B cell (primary cell): ENCODE data around the gene FTO. TPM values are rescaled to one million over a fixed set of nuclear protein-coding genes. Genes with fewer than 3 reads are reported as not detected.

ENCODE experiments used
- ATAC-seq: fragments of 200-7000 bp; cut with Tn5 transposase; one replicate; pipeline ENCODE4 v1.10.0; 2021; ENCODE audit warnings: low read depth, mild to moderate bottlenecking, moderate number of reproducible peaks, moderate library complexity
- CTCF ChIA-PET: fragments of 350-600 bp; sonication (Branson Sonifier 250); formaldehyde crosslinking; loops from one replicate; lab custom pipeline; 2021; ENCODE audit warnings: antibody characterized with exemption, inconsistent platforms; lab: Charles Lee
- POLR2A ChIA-PET: fragments of 350-600 bp; sonication (Branson Sonifier 250); formaldehyde crosslinking; loops from one replicate; lab custom pipeline; 2021; ENCODE audit warnings: antibody characterized with exemption; lab: Charles Lee
- DNase-seq: peaks from one replicate; pipeline ENCODE4 v3.0.0; 2013
- H2AFZ ChIP-seq: 2 replicates; pipeline ENCODE4 v1.6.1; 2012; ENCODE audit warnings: mild to moderate bottlenecking, low read depth, low read length; ENCODE audit not compliant: insufficient read depth, poor library complexity, severe bottlenecking
- H3K27ac ChIP-seq, 2 donors: 1 replicate in 1 of 2; 2 replicates in 1 of 2; pipeline ENCODE4 v1.5.1; 2012 to 2013; ENCODE audit warnings: low read length in 2 of 2, mild to moderate bottlenecking in 2 of 2, moderate library complexity in 1 of 2
- H3K27me3 ChIP-seq, 4 experiments: fragments of 200-600 bp in 1 of 4; sonication (generic) in 1 of 4; replicated peaks in 1 of 4; 1 replicate in 2 of 4; 2 replicates in 2 of 4; pipeline versions ENCODE4 v1.6.1 to v1.7.0; 2013 to 2016; ENCODE audit warnings: low read length in 3 of 4, mild to moderate bottlenecking in 2 of 4, mixed read lengths in 1 of 4, moderate library complexity in 1 of 4; ENCODE audit not compliant: insufficient read depth in 4 of 4, control insufficient read depth in 3 of 4; ENCODE audit errors: control extremely low read depth in 1 of 4
- H3K36me3 ChIP-seq, 2 experiments: replicated peaks in 1 of 2; 1 replicate in 1 of 2; 2 replicates in 1 of 2; pipeline versions ENCODE4 v1.6.1 to v1.7.1; 2013; ENCODE audit warnings: low read length in 1 of 2; ENCODE audit not compliant: insufficient read depth in 2 of 2, control insufficient read depth in 1 of 2; ENCODE audit errors: control extremely low read depth in 1 of 2, extremely low read depth in 1 of 2
- H3K4me1 ChIP-seq, 2 donors: fragments of 200-600 bp in 1 of 2; sonication (generic) in 1 of 2; 1 replicate in 1 of 2; 2 replicates in 1 of 2; pipeline versions ENCODE4 v1.5.1 to v1.6.1; 2013 to 2017; ENCODE audit warnings: low read length in 2 of 2; ENCODE audit not compliant: control insufficient read depth in 2 of 2, insufficient read depth in 2 of 2
- H3K4me2 ChIP-seq: replicated peaks from 2 replicates; pipeline ENCODE3; 2012; ENCODE audit warnings: mild to moderate bottlenecking, low read depth, low read length; ENCODE audit not compliant: poor library complexity, severe bottlenecking
- H3K4me3 ChIP-seq, 5 experiments: fragments of 200-600 bp in 1 of 5; sonication (generic) in 1 of 5; 1 replicate in 3 of 5; 2 replicates in 2 of 5; pipeline versions ENCODE4 v1.5.1 to v1.7.0; 2011 to 2016; ENCODE audit warnings: low read length in 4 of 5, mild to moderate bottlenecking in 4 of 5, low read depth in 2 of 5, control low read depth in 1 of 5, moderate library complexity in 1 of 5; ENCODE audit not compliant: insufficient read depth in 1 of 5; ENCODE audit errors: control extremely low read depth in 1 of 5, extremely low read depth in 1 of 5
- H3K79me2 ChIP-seq: fragments of 200-600 bp; sonication (generic); one replicate; pipeline ENCODE4 v1.6.0; 2016; ENCODE audit warnings: low read length; ENCODE audit not compliant: control insufficient read depth, insufficient read depth
- H3K9ac ChIP-seq: fragments of 200-600 bp; sonication (generic); 2 replicates; pipeline ENCODE4 v1.6.1; 2017; ENCODE audit warnings: mild to moderate bottlenecking, low read length, moderate library complexity
- H3K9me3 ChIP-seq, 3 donors: one replicate each; pipeline versions ENCODE4 v1.6.1 to v1.7.1; 2013; ENCODE audit warnings: low read length in 2 of 3; ENCODE audit not compliant: control insufficient read depth in 2 of 3, insufficient read depth in 1 of 3; ENCODE audit errors: control extremely low read depth in 1 of 3
- H4K20me1 ChIP-seq: 2 replicates; pipeline ENCODE4 v1.6.0; 2012; ENCODE audit warnings: mild to moderate bottlenecking, low read length; ENCODE audit not compliant: insufficient read depth, control insufficient read depth, poor library complexity, severe bottlenecking
- H3K27ac Mint-ChIP-seq: one replicate; pipeline ENCODE4 v1.8.0; 2021; ENCODE audit warnings: mixed read lengths
- H3K27me3 Mint-ChIP-seq: one replicate; pipeline ENCODE4 v1.8.0; 2021; ENCODE audit warnings: mixed read lengths
- H3K4me1 Mint-ChIP-seq: one replicate; pipeline ENCODE4 v1.8.0; 2021; ENCODE audit warnings: mixed read lengths
- H3K4me3 Mint-ChIP-seq: one replicate; pipeline ENCODE4 v1.8.0; 2021; ENCODE audit warnings: mixed read lengths
- H3K9me3 Mint-ChIP-seq: one replicate; pipeline ENCODE4 v1.8.0; 2022; ENCODE audit warnings: mixed read lengths; ENCODE audit not compliant: insufficient read depth
- EZH2 ChIP-seq: IDR thresholded peaks from 2 replicates; pipeline ENCODE4 v1.6.1; 2012; ENCODE audit warnings: borderline replicate concordance, low read depth, mild to moderate bottlenecking, moderate library complexity, low read length; ENCODE audit not compliant: insufficient read depth, poor library complexity, severe bottlenecking
- WGBS: methylation state at CpG from one replicate; pipeline ENCODE4 v1.1.5; 2013; ENCODE audit warnings: missing lambda C conversion rate; ENCODE audit not compliant: insufficient coverage; 5-methylcytosine and 5-hydroxymethylcytosine counted together
- intact Hi-C: fragments of 100-400 bp; cut with micrococcal nuclease; formaldehyde crosslinking; loops from one replicate; pipeline ENCODE4 v1.10.0; 2022
- polyA plus RNA-seq: library from polyadenylated mRNA; depleted of rRNA; stranded (reverse); fragments of >200 nt; gene quantifications from 2 replicates; pipeline ENCODE4 v1.2.3, GENCODE V29; 2012
- total RNA-seq, 2 donors: library from RNA; stranded (reverse); fragments of 120-200 nt in 1 of 2; gene quantifications; 1 replicate in 1 of 2; 2 replicates in 1 of 2; pipeline versions ENCODE4 v1.2.3 to v1.2.4, GENCODE V29; 2013 to 2022
- TF ChIP-seq, protein P1 (sequence below): fragments of 200-600 bp; IDR thresholded peaks from one replicate; pipeline ENCODE4 v1.8.0; 2022; ENCODE audit warnings: antibody characterized with exemption, mild to moderate bottlenecking

Gene FTO
- total and polyA plus RNA-seq, 2 donors (not counting 1 experiment from before 2014, with no cell fraction given): 26.5 to 68.5 TPM

DNA sequence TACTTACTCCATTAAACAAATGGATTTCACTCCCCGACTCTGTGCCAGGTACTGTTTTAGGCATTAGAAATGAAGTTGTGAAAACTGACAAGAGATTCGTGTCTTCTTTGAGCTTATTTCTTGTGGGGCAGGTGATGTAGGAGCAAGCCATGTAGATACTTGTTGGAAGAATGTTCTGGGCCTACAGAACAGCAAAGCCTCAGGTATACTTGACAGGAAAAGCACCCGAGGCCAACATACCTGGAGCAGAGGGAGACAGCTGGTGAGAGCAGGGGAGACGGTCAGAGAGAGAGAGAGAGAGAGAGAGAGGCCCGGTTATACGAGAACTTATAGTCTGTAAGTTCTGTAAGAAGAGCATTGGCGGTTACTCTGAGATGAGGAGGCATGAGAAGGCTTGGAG, 110.8 kb downstream of the FTO start:
- TF ChIP-seq, protein P1, sequence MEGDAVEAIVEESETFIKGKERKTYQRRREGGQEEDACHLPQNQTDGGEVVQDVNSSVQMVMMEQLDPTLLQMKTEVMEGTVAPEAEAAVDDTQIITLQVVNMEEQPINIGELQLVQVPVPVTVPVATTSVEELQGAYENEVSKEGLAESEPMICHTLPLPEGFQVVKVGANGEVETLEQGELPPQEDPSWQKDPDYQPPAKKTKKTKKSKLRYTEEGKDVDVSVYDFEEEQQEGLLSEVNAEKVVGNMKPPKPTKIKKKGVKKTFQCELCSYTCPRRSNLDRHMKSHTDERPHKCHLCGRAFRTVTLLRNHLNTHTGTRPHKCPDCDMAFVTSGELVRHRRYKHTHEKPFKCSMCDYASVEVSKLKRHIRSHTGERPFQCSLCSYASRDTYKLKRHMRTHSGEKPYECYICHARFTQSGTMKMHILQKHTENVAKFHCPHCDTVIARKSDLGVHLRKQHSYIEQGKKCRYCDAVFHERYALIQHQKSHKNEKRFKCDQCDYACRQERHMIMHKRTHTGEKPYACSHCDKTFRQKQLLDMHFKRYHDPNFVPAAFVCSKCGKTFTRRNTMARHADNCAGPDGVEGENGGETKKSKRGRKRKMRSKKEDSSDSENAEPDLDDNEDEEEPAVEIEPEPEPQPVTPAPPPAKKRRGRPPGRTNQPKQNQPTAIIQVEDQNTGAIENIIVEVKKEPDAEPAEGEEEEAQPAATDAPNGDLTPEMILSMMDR: no peak
- no peak for TF ChIP-seq EZH2
- WGBS: 100% methylated on average over 6 of the region's 7 CpGs
- DNase-seq (no peak), ATAC-seq (no peak)
- H3K4me2 ChIP-seq: no peak overlapping the region
- no peak overlapping the region for H3K27ac ChIP-seq
- ChIA-PET POLR2A (no interaction called here), CTCF (interaction anchor here (0.6 kb wide), 1 partner anchor 1142 kb away, joined by 3 read pairs; no protein-coding TSS in a partner anchor)
- no peaks in the 10 kb centered on the region for H3K9me3 Mint-ChIP-seq
- H3K27me3 ChIP-seq: no peaks in the 10 kb centered on the region
- no peak overlapping the region for H3K9ac ChIP-seq
- no peak overlapping the region for H3K4me3 Mint-ChIP-seq
- H2AFZ ChIP-seq: no peak overlapping the region
- no peaks in the 10 kb centered on the region for H3K27me3 Mint-ChIP-seq
- H3K4me1 Mint-ChIP-seq: peaks cover 12% of the 10 kb centered on the region
- peaks cover 7 to 20% of the 10 kb centered on the region in 2 experiments for H3K36me3 ChIP-seq
- H3K4me1 ChIP-seq: peaks cover 0 to 3% of the 10 kb centered on the region in 2 donors
- intact Hi-C loops: no loop called here
- H3K79me2 ChIP-seq: no peaks in the 10 kb centered on the region
- no peak overlapping the region for H3K4me3 ChIP-seq
- no peaks in the 10 kb centered on the region for H4K20me1 ChIP-seq
- H3K9me3 ChIP-seq: peaks cover 0 to 4% (median 0%) of the 10 kb centered on the region in 3 donors
- no peak overlapping the region for H3K27ac Mint-ChIP-seq

DNA sequence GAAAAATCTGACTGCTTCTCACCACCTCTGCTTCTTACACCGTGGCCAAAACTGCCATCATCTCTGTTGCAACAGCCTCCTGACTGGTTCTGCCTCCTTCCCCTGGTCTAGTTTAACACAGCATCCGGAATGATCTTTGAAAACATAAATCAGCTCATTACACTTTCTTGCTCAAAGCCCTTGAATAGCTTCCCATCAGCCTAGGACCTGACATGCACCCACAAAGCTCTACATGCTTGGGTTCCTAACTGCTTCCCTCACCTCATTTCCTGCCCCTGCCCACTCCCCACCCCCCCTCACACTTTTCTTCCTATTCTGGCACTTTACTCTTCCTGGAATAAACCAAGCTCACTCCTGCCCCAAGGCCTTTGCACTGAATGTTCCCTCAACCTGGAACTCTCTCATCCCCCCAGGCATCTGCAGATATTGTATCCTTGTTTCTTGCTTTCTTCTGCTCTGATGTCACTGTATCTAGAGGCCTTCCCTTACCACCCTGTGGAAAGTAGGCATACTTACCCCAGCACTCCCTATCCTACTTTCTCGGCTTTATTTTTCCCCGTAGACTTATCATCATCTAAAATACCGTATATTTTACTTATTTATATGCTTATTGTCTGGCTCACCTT, 112.4 kb downstream of the FTO start:
- no peak overlapping the region for H3K27ac Mint-ChIP-seq
- TF ChIP-seq, protein P1: no peak
- TF ChIP-seq EZH2: no peak

More for the DNA sequence above, 112.4 kb downstream of the FTO start:
- Histone ChIP-seq H3K79me2 (no peaks in the 10 kb centered on the region), H3K9ac (no peak overlapping the region), H3K4me2 (no peak overlapping the region), H2AFZ (no peak overlapping the region), H3K27ac (no peak overlapping the region), H4K20me1 (no peaks in the 10 kb centered on the region), H3K36me3 (peaks cover under 1 to 13% of the 10 kb centered on the region in 2 experiments), H3K9me3 (peaks cover 0 to 4% (median 0%) of the 10 kb centered on the region in 3 donors), H3K27me3 (no peaks in the 10 kb centered on the region), H3K4me1 (peaks cover 0 to 3% of the 10 kb centered on the region in 2 donors), H3K4me3 (no peak overlapping the region)
- H3K4me3 Mint-ChIP-seq: no peak overlapping the region
- no peaks in the 10 kb centered on the region for H3K27me3 Mint-ChIP-seq
- ATAC-seq: no peak
- DNase-seq: no peak
- no peaks in the 10 kb centered on the region for H3K9me3 Mint-ChIP-seq
- H3K4me1 Mint-ChIP-seq: peaks cover 11% of the 10 kb centered on the region
- CTCF ChIA-PET: no interaction called here
- WGBS: 100% methylated on average over 2 of the region's 5 CpGs
- POLR2A ChIA-PET: no interaction called here
- intact Hi-C loops: no loop called here
